HepG2 (cell line): ENCODE results near the gene ZDHHC18. TPM values are rescaled to one million over a fixed set of nuclear protein-coding genes. Genes with fewer than 3 reads are reported as not detected.

Experiments used
- ARNT ChIP-seq: fragments of 450-650 bp; IDR thresholded peaks from 2 replicates; pipeline ENCODE4 v1.6.1; 2017
- ATAD3A ChIP-seq: sonication (generic); formaldehyde crosslinking; IDR thresholded peaks from 2 replicates; pipeline ENCODE4 v1.4.0; 2020; ENCODE audit warnings: missing genetic modification reagents
- BORCS8-MEF2B ChIP-seq: sonication (generic); formaldehyde crosslinking; IDR thresholded peaks from 2 replicates; pipeline ENCODE4 v1.8.0; 2022; ENCODE audit warnings: mild to moderate bottlenecking, missing genetic modification reagents
- CHD2 ChIP-seq: IDR thresholded peaks from 2 replicates; pipeline ENCODE4 v1.6.1; 2011; ENCODE audit warnings: low read depth, low read length, improper control_type of control experiment
- EZH2 ChIP-seq: conservative IDR thresholded peaks from 2 replicates; pipeline ENCODE4 v1.6.1; 2012; ENCODE audit warnings: mild to moderate bottlenecking, low read depth, low read length, moderate library complexity
- KAT2B ChIP-seq: fragments of 150-350 bp; IDR thresholded peaks from 2 replicates; pipeline ENCODE4 v1.6.1; 2014; ENCODE audit warnings: low read depth, low read length, borderline replicate concordance
- KDM3A ChIP-seq: IDR thresholded peaks from 2 replicates; pipeline ENCODE4 v1.6.1; 2018; ENCODE audit warnings: low read depth, missing compliant biosample characterization
- MYC ChIP-seq: sonication (generic); formaldehyde crosslinking; IDR thresholded peaks from 2 replicates; pipeline ENCODE4 v1.9.0; 2021; ENCODE audit warnings: missing genetic modification reagents, borderline replicate concordance
- RFX5 ChIP-seq: IDR thresholded peaks from 2 replicates; pipeline ENCODE4 v1.6.1; 2011; ENCODE audit warnings: low read depth, low read length, improper control_type of control experiment
- RXRA ChIP-seq: sonication (generic); formaldehyde crosslinking; IDR thresholded peaks from 2 replicates; pipeline ENCODE4 v1.5.1; 2020; ENCODE audit warnings: missing genetic modification reagents
- STAG1 ChIP-seq: sonication (generic); formaldehyde crosslinking; IDR thresholded peaks from 2 replicates; pipeline ENCODE4 v1.4.0; 2020; ENCODE audit warnings: missing genetic modification reagents
- XBP1 ChIP-seq: sonication (generic); formaldehyde crosslinking; IDR thresholded peaks from 2 replicates; pipeline ENCODE4 v1.5.0; 2020; ENCODE audit warnings: missing genetic modification reagents
- ZC3H13 ChIP-seq: sonication (generic); formaldehyde crosslinking; IDR thresholded peaks from 2 replicates; pipeline ENCODE4 v1.8.1; 2023; ENCODE audit warnings: mild to moderate bottlenecking, missing genetic modification reagents, moderate library complexity
- ZKSCAN1 ChIP-seq: fragments of 150-350 bp; IDR thresholded peaks from 2 replicates; pipeline ENCODE4 v1.6.1; 2014; ENCODE audit warnings: low read length
- ZNF768 ChIP-seq: sonication (generic); formaldehyde crosslinking; IDR thresholded peaks from 2 replicates; pipeline ENCODE4 v1.4.0; 2020; ENCODE audit warnings: missing genetic modification reagents
- ZNF772 ChIP-seq: sonication (generic); formaldehyde crosslinking; IDR thresholded peaks from 2 replicates; pipeline ENCODE4 v1.5.0; 2020; ENCODE audit warnings: mild to moderate bottlenecking, missing genetic modification reagents
- ZNF782 ChIP-seq: sonication (generic); formaldehyde crosslinking; IDR thresholded peaks from 2 replicates; pipeline ENCODE4 v1.4.0; 2020; ENCODE audit warnings: missing genetic modification reagents, mild to moderate bottlenecking, borderline replicate concordance
- ZSCAN29 ChIP-seq: sonication (generic); formaldehyde crosslinking; conservative IDR thresholded peaks from 2 replicates; pipeline ENCODE4 v1.4.0; 2020; ENCODE audit warnings: mild to moderate bottlenecking, missing genetic modification reagents
- polyA plus RNA-seq, 8 experiments: library from polyadenylated mRNA; depleted of rRNA in 3 of 8; stranded (reverse) in 7 of 8; unstranded in 1 of 8; fragments of >200 nt; fragmentation: Illumina TruSeq in 4 of 8; extraction: Trizol in 4 of 8; gene quantifications; 2 replicates each; pipeline versions ENCODE4 v1.2.1 to v1.2.3, GENCODE V29; 2011 to 2016; ENCODE audit warnings: low read depth in 4 of 8, missing spikeins in 1 of 8, mixed read lengths in 1 of 8; ENCODE audit not compliant: insufficient read depth in 1 of 8
- total RNA-seq, 5 experiments: library from RNA; depleted of rRNA; stranded (reverse); fragments of >200 nt; fragmentation: Illumina TruSeq; extraction: Trizol; gene quantifications; 2 replicates each; pipeline ENCODE4 v1.2.3, GENCODE V29; 2016; ENCODE audit warnings: low read depth in 1 of 5
- TF ChIP-seq, protein P1 (sequence below): sonication (generic); formaldehyde crosslinking; IDR thresholded peaks from 2 replicates; pipeline ENCODE4 v1.9.0; 2021; ENCODE audit warnings: missing genetic modification reagents, mild to moderate bottlenecking, borderline replicate concordance
- TF ChIP-seq, protein P2 (sequence below): sonication (generic); formaldehyde crosslinking; IDR thresholded peaks from 2 replicates; pipeline ENCODE4 v1.5.0; 2020; ENCODE audit warnings: missing genetic modification reagents
- TF ChIP-seq, protein P3 (sequence below): IDR thresholded peaks from 2 replicates; pipeline ENCODE4 v1.6.1; 2016; ENCODE audit warnings: low read depth, control low read depth
- TF ChIP-seq, protein P4 (sequence below): sonication (generic); formaldehyde crosslinking; IDR thresholded peaks from 2 replicates; pipeline ENCODE4 v1.4.0; 2020; ENCODE audit warnings: missing genetic modification reagents

The ZDHHC18 gene
- total and polyA plus RNA-seq, 2 of the 13 experiments (the other 11 are each of a cell fraction or from before 2014, with no cell fraction given), result 13.2 to 35.3 TPM

DNA sequence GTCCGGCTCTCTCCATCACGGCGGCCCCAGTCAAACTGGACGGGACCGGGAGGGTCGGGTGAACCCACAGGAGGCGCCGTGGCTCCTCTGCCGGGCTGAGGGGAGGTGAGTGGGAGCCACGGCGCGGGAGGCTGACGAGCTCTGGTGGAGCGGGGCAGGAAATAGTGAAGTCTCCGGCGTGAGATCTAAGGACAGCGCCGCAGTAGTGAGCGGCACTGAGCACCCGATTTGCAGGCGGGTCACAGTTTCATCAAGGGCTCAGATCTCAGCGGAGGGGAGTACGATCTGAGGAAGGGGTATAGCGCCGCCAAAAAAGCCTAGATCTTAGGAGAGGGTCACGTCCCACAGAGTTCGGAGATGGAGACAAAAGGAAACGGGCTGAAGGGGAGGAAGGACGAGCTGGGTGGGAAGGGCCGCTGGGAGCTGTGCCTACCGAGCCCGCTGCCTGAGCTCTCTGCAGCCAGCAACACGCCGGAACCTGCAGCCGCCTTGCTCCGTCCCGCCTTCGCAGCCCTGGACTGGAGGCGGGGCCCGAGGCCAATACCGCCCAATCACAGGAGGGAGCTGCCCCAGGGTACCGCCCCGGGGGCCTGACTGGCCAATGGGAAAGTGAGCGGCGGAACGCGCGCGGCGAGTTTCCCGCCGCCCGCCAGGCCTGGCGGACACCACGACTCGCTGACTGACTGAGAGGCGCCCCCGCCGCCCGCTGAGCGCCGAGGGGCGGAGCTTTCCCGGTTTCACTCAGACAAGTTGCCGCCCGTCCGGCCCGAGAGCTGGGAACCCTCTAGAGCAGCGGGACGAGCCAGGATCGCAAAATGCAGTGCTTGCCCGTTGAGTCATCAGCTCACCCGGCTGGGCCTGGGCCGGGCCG, 38.4 kb downstream of the ZDHHC18 start (continued):
- peak; percentile 47; the same call in 1 of the 2 replicates for TF ChIP-seq MYC
- no peak for TF ChIP-seq ZSCAN29 (CRISPR knock-in tag)
- no peak for TF ChIP-seq CHD2
- TF ChIP-seq, protein P1, sequence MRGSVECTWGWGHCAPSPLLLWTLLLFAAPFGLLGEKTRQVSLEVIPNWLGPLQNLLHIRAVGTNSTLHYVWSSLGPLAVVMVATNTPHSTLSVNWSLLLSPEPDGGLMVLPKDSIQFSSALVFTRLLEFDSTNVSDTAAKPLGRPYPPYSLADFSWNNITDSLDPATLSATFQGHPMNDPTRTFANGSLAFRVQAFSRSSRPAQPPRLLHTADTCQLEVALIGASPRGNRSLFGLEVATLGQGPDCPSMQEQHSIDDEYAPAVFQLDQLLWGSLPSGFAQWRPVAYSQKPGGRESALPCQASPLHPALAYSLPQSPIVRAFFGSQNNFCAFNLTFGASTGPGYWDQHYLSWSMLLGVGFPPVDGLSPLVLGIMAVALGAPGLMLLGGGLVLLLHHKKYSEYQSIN (CRISPR knock-in tag), result no peak
- TF ChIP-seq STAG1 (CRISPR knock-in tag), result no peak; the same call in 1 of the 2 replicates
- TF ChIP-seq, protein P2, sequence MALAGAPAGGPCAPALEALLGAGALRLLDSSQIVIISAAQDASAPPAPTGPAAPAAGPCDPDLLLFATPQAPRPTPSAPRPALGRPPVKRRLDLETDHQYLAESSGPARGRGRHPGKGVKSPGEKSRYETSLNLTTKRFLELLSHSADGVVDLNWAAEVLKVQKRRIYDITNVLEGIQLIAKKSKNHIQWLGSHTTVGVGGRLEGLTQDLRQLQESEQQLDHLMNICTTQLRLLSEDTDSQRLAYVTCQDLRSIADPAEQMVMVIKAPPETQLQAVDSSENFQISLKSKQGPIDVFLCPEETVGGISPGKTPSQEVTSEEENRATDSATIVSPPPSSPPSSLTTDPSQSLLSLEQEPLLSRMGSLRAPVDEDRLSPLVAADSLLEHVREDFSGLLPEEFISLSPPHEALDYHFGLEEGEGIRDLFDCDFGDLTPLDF (CRISPR knock-in tag), result peak; percentile 99
- no peak for TF ChIP-seq KDM3A
- no peak for TF ChIP-seq EZH2
- 0 out of 2 replicates have a peak, but pooled peaks have one; percentile 45 for TF ChIP-seq ZNF772
- no peak for TF ChIP-seq ZNF768 (CRISPR knock-in tag)
- no peak for TF ChIP-seq ARNT
- TF ChIP-seq RXRA (CRISPR knock-in tag), result no peak
- TF ChIP-seq ZNF782 (CRISPR knock-in tag), result no peak; the same call in 1 of the 2 replicates
- TF ChIP-seq RFX5, result no peak
- no peak for TF ChIP-seq ZKSCAN1
- no peak for TF ChIP-seq ATAD3A (CRISPR knock-in tag)
- no peak for TF ChIP-seq KAT2B
- no peak; the same call in 1 of the 2 replicates for TF ChIP-seq BORCS8-MEF2B (CRISPR knock-in tag)
- TF ChIP-seq, protein P3, sequence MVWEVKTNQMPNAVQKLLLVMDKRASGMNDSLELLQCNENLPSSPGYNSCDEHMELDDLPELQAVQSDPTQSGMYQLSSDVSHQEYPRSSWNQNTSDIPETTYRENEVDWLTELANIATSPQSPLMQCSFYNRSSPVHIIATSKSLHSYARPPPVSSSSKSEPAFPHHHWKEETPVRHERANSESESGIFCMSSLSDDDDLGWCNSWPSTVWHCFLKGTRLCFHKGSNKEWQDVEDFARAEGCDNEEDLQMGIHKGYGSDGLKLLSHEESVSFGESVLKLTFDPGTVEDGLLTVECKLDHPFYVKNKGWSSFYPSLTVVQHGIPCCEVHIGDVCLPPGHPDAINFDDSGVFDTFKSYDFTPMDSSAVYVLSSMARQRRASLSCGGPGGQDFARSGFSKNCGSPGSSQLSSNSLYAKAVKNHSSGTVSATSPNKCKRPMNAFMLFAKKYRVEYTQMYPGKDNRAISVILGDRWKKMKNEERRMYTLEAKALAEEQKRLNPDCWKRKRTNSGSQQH (CRISPR knock-in tag), result 0 out of 2 replicates have a peak, but pooled peaks have one; percentile 56
- TF ChIP-seq, protein P4, sequence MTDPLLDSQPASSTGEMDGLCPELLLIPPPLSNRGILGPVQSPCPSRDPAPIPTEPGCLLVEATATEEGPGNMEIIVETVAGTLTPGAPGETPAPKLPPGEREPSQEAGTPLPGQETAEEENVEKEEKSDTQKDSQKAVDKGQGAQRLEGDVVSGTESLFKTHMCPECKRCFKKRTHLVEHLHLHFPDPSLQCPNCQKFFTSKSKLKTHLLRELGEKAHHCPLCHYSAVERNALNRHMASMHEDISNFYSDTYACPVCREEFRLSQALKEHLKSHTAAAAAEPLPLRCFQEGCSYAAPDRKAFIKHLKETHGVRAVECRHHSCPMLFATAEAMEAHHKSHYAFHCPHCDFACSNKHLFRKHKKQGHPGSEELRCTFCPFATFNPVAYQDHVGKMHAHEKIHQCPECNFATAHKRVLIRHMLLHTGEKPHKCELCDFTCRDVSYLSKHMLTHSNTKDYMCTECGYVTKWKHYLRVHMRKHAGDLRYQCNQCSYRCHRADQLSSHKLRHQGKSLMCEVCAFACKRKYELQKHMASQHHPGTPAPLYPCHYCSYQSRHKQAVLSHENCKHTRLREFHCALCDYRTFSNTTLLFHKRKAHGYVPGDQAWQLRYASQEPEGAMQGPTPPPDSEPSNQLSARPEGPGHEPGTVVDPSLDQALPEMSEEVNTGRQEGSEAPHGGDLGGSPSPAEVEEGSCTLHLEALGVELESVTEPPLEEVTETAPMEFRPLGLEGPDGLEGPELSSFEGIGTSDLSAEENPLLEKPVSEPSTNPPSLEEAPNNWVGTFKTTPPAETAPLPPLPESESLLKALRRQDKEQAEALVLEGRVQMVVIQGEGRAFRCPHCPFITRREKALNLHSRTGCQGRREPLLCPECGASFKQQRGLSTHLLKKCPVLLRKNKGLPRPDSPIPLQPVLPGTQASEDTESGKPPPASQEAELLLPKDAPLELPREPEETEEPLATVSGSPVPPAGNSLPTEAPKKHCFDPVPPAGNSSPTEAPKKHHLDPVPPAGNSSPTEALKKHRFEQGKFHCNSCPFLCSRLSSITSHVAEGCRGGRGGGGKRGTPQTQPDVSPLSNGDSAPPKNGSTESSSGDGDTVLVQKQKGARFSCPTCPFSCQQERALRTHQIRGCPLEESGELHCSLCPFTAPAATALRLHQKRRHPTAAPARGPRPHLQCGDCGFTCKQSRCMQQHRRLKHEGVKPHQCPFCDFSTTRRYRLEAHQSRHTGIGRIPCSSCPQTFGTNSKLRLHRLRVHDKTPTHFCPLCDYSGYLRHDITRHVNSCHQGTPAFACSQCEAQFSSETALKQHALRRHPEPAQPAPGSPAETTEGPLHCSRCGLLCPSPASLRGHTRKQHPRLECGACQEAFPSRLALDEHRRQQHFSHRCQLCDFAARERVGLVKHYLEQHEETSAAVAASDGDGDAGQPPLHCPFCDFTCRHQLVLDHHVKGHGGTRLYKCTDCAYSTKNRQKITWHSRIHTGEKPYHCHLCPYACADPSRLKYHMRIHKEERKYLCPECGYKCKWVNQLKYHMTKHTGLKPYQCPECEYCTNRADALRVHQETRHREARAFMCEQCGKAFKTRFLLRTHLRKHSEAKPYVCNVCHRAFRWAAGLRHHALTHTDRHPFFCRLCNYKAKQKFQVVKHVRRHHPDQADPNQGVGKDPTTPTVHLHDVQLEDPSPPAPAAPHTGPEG, result no peak; the same call in 1 of the 2 replicates
- no peak; the same call in 1 of the 2 replicates for TF ChIP-seq ZC3H13 (CRISPR knock-in tag)
- no peak for TF ChIP-seq XBP1 (CRISPR knock-in tag)
